ENCODE results near the gene ARHGAP18. TPM values are rescaled to one million over a fixed set of nuclear protein-coding genes. Genes with fewer than 3 reads are reported as not detected.

ARHGAP18 gene
- polyA plus RNA-seq, 1 of the 3 experiments (the other 2 are of a cell fraction): 25.0 TPM

GRCh38 chr6:129603741-129604140 lies 106.2 kb downstream of the ARHGAP18 start (continued):
- no peak for TF ChIP-seq TEAD4 (IDR thresholded peaks at IDR 0.05; ENCODE audit: borderline replicate concordance, insufficient read depth)
- TF ChIP-seq EZH2phosphoT487 (IDR thresholded peaks at IDR 0.05; ENCODE audit: borderline replicate concordance, low read depth): no peak
- TF ChIP-seq EP300 (IDR thresholded peaks at IDR 0.05; ENCODE audit: borderline replicate concordance in 1 of 2, low read depth in 1 of 2, low read length in 1 of 2): no peak
- no peak for TF ChIP-seq TCF12 (IDR thresholded peaks at IDR 0.05)

GRCh38 chr6:129601323-129601722 lies 108.7 kb downstream of the ARHGAP18 start:
- peaks cover 14% of the 10 kb centered on the region for H3K79me2 ChIP-seq (ENCODE audit: insufficient read depth)
- H3K36me3 ChIP-seq (replicated peaks in 1 of 2; ENCODE audit: control insufficient read depth in 1 of 2, insufficient read depth in 2 of 2, low read length in 1 of 2): peaks cover 22 to 87% of the 10 kb centered on the region in 2 experiments
- H3K9me3 ChIP-seq: no peaks in the 10 kb centered on the region
- ChIA-PET POLR2A (no interaction called here), CTCF (no interaction called here)
- H3F3A ChIP-seq (replicated peaks; ENCODE audit: insufficient read depth): peaks cover 28% of the 10 kb centered on the region
- no peaks in the 10 kb centered on the region for H3K27me3 ChIP-seq (ENCODE audit: insufficient read depth)
- no peak overlapping the region for H3K4me3 ChIP-seq (ENCODE audit: low read depth in 2 of 2, low read length in 1 of 2)
- DNase-seq: no peak
- H3K27ac ChIP-seq (ENCODE audit: low read depth in 2 of 2, low read length in 1 of 2): no peak overlapping the region
- H3K9ac ChIP-seq: no peak overlapping the region
- H3K9me2 ChIP-seq: no peaks in the 10 kb centered on the region
- no peak overlapping the region for H2AFZ ChIP-seq (ENCODE audit: low read depth)
- no peaks in the 10 kb centered on the region for H4K20me1 ChIP-seq (ENCODE audit: insufficient read depth)
- 81% methylated on average over 3 of the region's 3 CpGs for WGBS (ENCODE audit: low lambda C conversion rate)
- no peak overlapping the region for H3K4me2 ChIP-seq
- peaks cover 0 to 25% of the 10 kb centered on the region in 2 experiments; a peak in 2 of 4 replicates for H3K4me1 ChIP-seq (ENCODE audit: control insufficient read depth in 1 of 2, insufficient read depth in 2 of 2, low read depth in 1 of 2, low read length in 1 of 2)
- no peak for TF ChIP-seq SMC3 (IDR thresholded peaks at IDR 0.05; ENCODE audit: low read depth, low read length)
- no peak for TF ChIP-seq POLR2AphosphoS5 (IDR thresholded peaks at IDR 0.05; ENCODE audit: low read depth, low read length)
- TF ChIP-seq USF1 (IDR thresholded peaks at IDR 0.05; ENCODE audit: borderline replicate concordance, low read depth): no peak
- TF ChIP-seq ELF1 (IDR thresholded peaks at IDR 0.05): no peak
- no peak for TF ChIP-seq IRF3 (IDR thresholded peaks at IDR 0.05; ENCODE audit: low read depth, low read length)
- TF ChIP-seq TCF12 (IDR thresholded peaks at IDR 0.05): no peak
- no peak for TF ChIP-seq EZH2phosphoT487 (IDR thresholded peaks at IDR 0.05; ENCODE audit: borderline replicate concordance, low read depth)
- TF ChIP-seq CTCF (IDR thresholded peaks at IDR 0.05): no peak
- no peak for TF ChIP-seq RXRA (IDR thresholded peaks at IDR 0.05; ENCODE audit: borderline replicate concordance, low read depth)
- TF ChIP-seq REST (IDR thresholded peaks at IDR 0.05; ENCODE audit: low read depth, low read length): no peak
- TF ChIP-seq TEAD4 (IDR thresholded peaks at IDR 0.05; ENCODE audit: borderline replicate concordance, insufficient read depth): no peak
- TF ChIP-seq FOXM1 (IDR thresholded peaks at IDR 0.05; ENCODE audit: low read depth): no peak
- no peak for TF ChIP-seq FOXJ3 (CRISPR knock-in tag; IDR thresholded peaks at IDR 0.05)
- no peak for TF ChIP-seq CHD2 (IDR thresholded peaks at IDR 0.05; ENCODE audit: low read length, partially characterized antibody)
- no peak for TF ChIP-seq YY1 (IDR thresholded peaks at IDR 0.05; ENCODE audit: low read depth)
- TF ChIP-seq GABPA (IDR thresholded peaks at IDR 0.05; ENCODE audit: low read depth): no peak
- TF ChIP-seq NRF1 (IDR thresholded peaks at IDR 0.05; ENCODE audit: low read depth, low read length): no peak
- TF ChIP-seq ZBTB33 (IDR thresholded peaks at IDR 0.05; ENCODE audit: borderline replicate concordance, low read depth): no peak
- TF ChIP-seq EP300 (IDR thresholded peaks at IDR 0.05; ENCODE audit: borderline replicate concordance in 1 of 2, low read depth in 1 of 2, low read length in 1 of 2): no peak

Data from SK-N-SH (cell line).